NT2/D1 (cell line): ENCODE data around the gene ACTMAP.

Experiments
- YY1 ChIP-seq: IDR thresholded peaks from 2 replicates; pipeline ENCODE4 v1.6.1; 2011; ENCODE audit not compliant: insufficient read length, insufficient read depth
- ZNF274 ChIP-seq: IDR thresholded peaks from 2 replicates; pipeline ENCODE4 v1.6.1; 2011; ENCODE audit warnings: mild to moderate bottlenecking, low read depth, low read length

- TF ChIP-seq ZNF274 (no peak), YY1 (no peak)
Observed at GRCh38 chr19:40739030-40739839, 11.0 kb downstream of the ACTMAP start.
